ENCODE results near the gene SSH2. TPM values are rescaled to one million over a fixed set of nuclear protein-coding genes. Genes with fewer than 3 reads are reported as not detected.

The SSH2 gene
- polyA plus RNA-seq, 3 donors, result 31.9 to 66.6 (median 54.0) TPM

GRCh38 chr17:29847527-29848400 is 82.3 kb downstream of the SSH2 start:
- H3K4me1 ChIP-seq (ENCODE audit: control insufficient read depth in 1 of 2, insufficient read depth in 2 of 2, low read length in 2 of 2), result peaks cover 19 to 20% of the 10 kb centered on the region in 2 donors
- WGBS (ENCODE audit: insufficient coverage), result no CpG with 5 or more reads among the region's 3 CpGs
- peaks cover 25% of the 10 kb centered on the region for H3K4me1 Mint-ChIP-seq

GRCh38 chr17:29847118-29847517 is 82.9 kb downstream of the SSH2 start:
- Histone ChIP-seq H3K4me3 (replicated peaks in 1 of 3; ENCODE audit: low read depth in 2 of 3, low read length in 3 of 3) (no peak overlapping the region), H3K36me3 (replicated peaks in 1 of 2; ENCODE audit: control insufficient read depth in 1 of 2, insufficient read depth in 2 of 2, low read length in 2 of 2) (peaks cover 0 to 7% of the 10 kb centered on the region in 2 donors), H4K20me1 (ENCODE audit: insufficient read depth, low read length) (no peaks in the 10 kb centered on the region), H3K79me2 (ENCODE audit: insufficient read depth, low read length) (peaks cover 41% of the 10 kb centered on the region), H2AFZ (ENCODE audit: insufficient read depth, low read depth, low read length, poor library complexity, severe bottlenecking) (no peak overlapping the region), H3K9me3 (replicated peaks in 1 of 2; ENCODE audit: control insufficient read depth in 1 of 2, insufficient read depth in 1 of 2, low read length in 2 of 2) (no peaks in the 10 kb centered on the region), H3K4me1 (ENCODE audit: control insufficient read depth in 1 of 2, insufficient read depth in 2 of 2, low read length in 2 of 2) (peaks cover 19 to 20% of the 10 kb centered on the region in 2 donors), H3K27ac (ENCODE audit: low read depth in 1 of 2, low read length in 2 of 2) (peak overlapping the region in 1 of 2 donors; percentile 20), H3K9ac (ENCODE audit: insufficient read depth, low read length, poor library complexity, severe bottlenecking) (no peak overlapping the region), H3K27me3 (ENCODE audit: control insufficient read depth in 2 of 2, insufficient read depth in 2 of 2, low read length in 2 of 2) (no peaks in the 10 kb centered on the region), H3K4me2 (replicated peaks; ENCODE audit: extremely low read depth, low read length, poor library complexity, severe bottlenecking) (no peak overlapping the region)
- no peak for DNase-seq
- no CpG with 5 or more reads among the region's 3 CpGs for WGBS (ENCODE audit: insufficient coverage)
- no peaks in the 10 kb centered on the region for H3K9me3 Mint-ChIP-seq
- H3K36me3 Mint-ChIP-seq, result peaks cover 17 to 26% of the 10 kb centered on the region in 2 donors
- TF ChIP-seq CTCF (IDR thresholded peaks at IDR 0.05), result no peak
- H3K4me3 Mint-ChIP-seq, result no peak overlapping the region
- peaks cover 20% of the 10 kb centered on the region for H3K4me1 Mint-ChIP-seq
- H3K27ac Mint-ChIP-seq, result peak overlapping the region in 1 of 7 donors; percentile 61
- H3K27me3 Mint-ChIP-seq (ENCODE audit: low read depth in 3 of 3), result no peaks in the 10 kb centered on the region
- intact Hi-C loops (cut with micrococcal nuclease), result no loop called here

More at GRCh38 chr17:29847527-29848400, 82.3 kb downstream of the SSH2 start:
- intact Hi-C loops (cut with micrococcal nuclease), result no loop called here
- Mint-ChIP-seq H3K9me3 (no peaks in the 10 kb centered on the region), H3K27me3 (ENCODE audit: low read depth in 3 of 3) (no peaks in the 10 kb centered on the region), H3K36me3 (peaks cover 15 to 26% of the 10 kb centered on the region in 2 donors), H3K27ac (peak overlapping the region in 4 of 7 donors; percentile 13 to 85 (median 65)), H3K4me3 (no peak overlapping the region)
- Histone ChIP-seq H3K27ac (ENCODE audit: low read depth in 1 of 2, low read length in 2 of 2) (peak overlapping the region in 1 of 2 donors; percentile 28), H2AFZ (ENCODE audit: insufficient read depth, low read depth, low read length, poor library complexity, severe bottlenecking) (no peak overlapping the region), H3K9me3 (replicated peaks in 1 of 2; ENCODE audit: control insufficient read depth in 1 of 2, insufficient read depth in 1 of 2, low read length in 2 of 2) (no peaks in the 10 kb centered on the region), H3K36me3 (replicated peaks in 1 of 2; ENCODE audit: control insufficient read depth in 1 of 2, insufficient read depth in 2 of 2, low read length in 2 of 2) (peaks cover 0 to 7% of the 10 kb centered on the region in 2 donors), H3K4me3 (replicated peaks in 1 of 3; ENCODE audit: low read depth in 2 of 3, low read length in 3 of 3) (no peak overlapping the region), H4K20me1 (ENCODE audit: insufficient read depth, low read length) (no peaks in the 10 kb centered on the region), H3K4me2 (replicated peaks; ENCODE audit: extremely low read depth, low read length, poor library complexity, severe bottlenecking) (no peak overlapping the region), H3K9ac (ENCODE audit: insufficient read depth, low read length, poor library complexity, severe bottlenecking) (no peak overlapping the region), H3K27me3 (ENCODE audit: control insufficient read depth in 2 of 2, insufficient read depth in 2 of 2, low read length in 2 of 2) (no peaks in the 10 kb centered on the region), H3K79me2 (ENCODE audit: insufficient read depth, low read length) (peaks cover 47% of the 10 kb centered on the region)
- no peak for TF ChIP-seq CTCF (IDR thresholded peaks at IDR 0.05)
- no peak for DNase-seq
